ENCODE results near the gene ADK.

GRCh38 chr10:74137992-74138391, 13.0 kb upstream of the ADK start:
- TF ChIP-seq CTCF (IDR thresholded peaks at IDR 0.05), result no peak
- TF ChIP-seq POLR2A (IDR thresholded peaks at IDR 0.05), result no peak

All from thyroid gland (tissue), 4 donors.